HCT116 (cell line): Measurements from ENCODE around the gene MINDY4. TPM values are rescaled to one million over a fixed set of nuclear protein-coding genes. Genes with fewer than 3 reads are reported as not detected.

Experiments
- ATAC-seq: fragments of 200-7000 bp; cut with Tn5 transposase; 2 replicates; pipeline ENCODE4 v1.9.1; 2020; ENCODE audit warnings: mild to moderate bottlenecking, moderate library complexity
- BruUV-seq: library from RNA; stranded (reverse); fragments of 400-500 nt; replicated peaks from 2 replicates; lab custom pipeline; 2021; lab: Mats Ljungman, UMichigan
- CTCF ChIA-PET: fragments of 300-600 bp; sonication (Branson Sonifier 250); formaldehyde crosslinking; loops from one replicate; lab custom pipeline; 2021; ENCODE audit warnings: antibody characterized with exemption; lab: Charles Lee
- POLR2A ChIA-PET: fragments of 300-600, 350-600 bp; sonication (Branson Sonifier 250); formaldehyde crosslinking; loops from one replicate; lab custom pipeline; 2021; ENCODE audit warnings: antibody characterized with exemption; lab: Charles Lee
- RAD21 ChIA-PET, 2 experiments: fragments of 300-600 bp; sonication (Branson Sonifier 250); formaldehyde crosslinking; loops; one replicate each; lab custom pipeline; 2023; ENCODE audit warnings: low total read pairs in 2 of 2; ENCODE audit not compliant: uncharacterized antibody in 2 of 2, unreplicated experiment in 2 of 2, low non-redundant PET in 1 of 2; lab: Charles Lee
- DNase-seq: peaks from one replicate; pipeline ENCODE4 v3.0.0-alpha.2; 2010; ENCODE audit warnings: low read depth, low spot score
- H2AFZ ChIP-seq: fragments of 200-600 bp; shearing (Covaris generic), sonication (generic); 2 replicates; pipeline ENCODE4 v1.6.1; 2017; ENCODE audit warnings: low read depth, mixed run types, mixed read lengths, antibody characterized with exemption, low read length; ENCODE audit not compliant: poor library complexity, severe bottlenecking
- H3K27ac ChIP-seq: 2 replicates; pipeline ENCODE4 v1.5.1; 2012; ENCODE audit warnings: low read depth, low read length
- H3K27me3 ChIP-seq: fragments of 200-600 bp; sonication (generic); 2 replicates; pipeline ENCODE4 v1.6.1; 2016; ENCODE audit warnings: mixed run types, low read length, mixed read lengths; ENCODE audit not compliant: insufficient read depth
- H3K36me3 ChIP-seq, 2 experiments: fragments of 200-500 bp in 1 of 2; fragments of 200-600 bp in 1 of 2; sonication (Bioruptor generic) in 1 of 2; sonication (generic) in 1 of 2; 2 replicates each; pipeline versions ENCODE4 v1.5.1 to v1.6.1; 2014 to 2016; ENCODE audit warnings: low read length in 2 of 2, inconsistent platforms in 1 of 2, mixed read lengths in 1 of 2, mixed run types in 1 of 2; ENCODE audit not compliant: insufficient read depth in 2 of 2, control insufficient read depth in 1 of 2
- H3K4me1 ChIP-seq, 2 experiments: fragments of 200-600 bp in 1 of 2; sonication (generic) in 1 of 2; 2 replicates each; pipeline versions ENCODE4 v1.5.1 to v1.6.1; 2012 to 2017; ENCODE audit warnings: low read length in 2 of 2, inconsistent platforms in 1 of 2, mild to moderate bottlenecking in 1 of 2, mixed read lengths in 1 of 2, mixed run types in 1 of 2, moderate library complexity in 1 of 2; ENCODE audit not compliant: insufficient read depth in 2 of 2, control insufficient read depth in 1 of 2
- H3K4me2 ChIP-seq: fragments of 200-600 bp; sonication (generic); 2 replicates; pipeline ENCODE4 v1.6.1; 2017; ENCODE audit warnings: mixed run types, low read length, mixed read lengths
- H3K4me3 ChIP-seq, 2 experiments: fragments of 200-600 bp in 1 of 2; sonication (generic) in 1 of 2; replicated peaks in 1 of 2; 2 replicates each; pipeline ENCODE4 v1.5.1; 2011 to 2016; ENCODE audit warnings: low read length in 2 of 2, control low read depth in 1 of 2, low read depth in 1 of 2, mild to moderate bottlenecking in 1 of 2, mixed read lengths in 1 of 2, mixed run types in 1 of 2
- H3K79me2 ChIP-seq: fragments of 200-600 bp; sonication (generic); 2 replicates; pipeline ENCODE4 v1.6.1; 2017; ENCODE audit warnings: mild to moderate bottlenecking, mixed run types, low read length, moderate library complexity, mixed read lengths; ENCODE audit not compliant: insufficient read depth
- H3K9ac ChIP-seq: fragments of 200-600 bp; sonication (generic); 2 replicates; pipeline ENCODE4 v1.6.1; 2016; ENCODE audit warnings: low read length, mixed read lengths
- H3K9me2 ChIP-seq: fragments of 200-600 bp; sonication (generic), shearing (Covaris generic); 2 replicates; pipeline ENCODE4 v1.6.1; 2017; ENCODE audit warnings: mixed run types, mild to moderate bottlenecking, moderate library complexity; ENCODE audit not compliant: insufficient read depth
- H3K9me3 ChIP-seq, 2 experiments: fragments of 200-500 bp in 1 of 2; fragments of 200-600 bp in 1 of 2; sonication (Bioruptor generic) in 1 of 2; sonication (generic) in 1 of 2; 2 replicates each; pipeline ENCODE4 v1.6.1; 2014 to 2017; ENCODE audit warnings: low read length in 2 of 2, mixed read lengths in 2 of 2, inconsistent platforms in 1 of 2, low read depth in 1 of 2, mild to moderate bottlenecking in 1 of 2, mixed run types in 1 of 2, moderate library complexity in 1 of 2; ENCODE audit not compliant: control insufficient read depth in 1 of 2, insufficient read depth in 1 of 2
- H4K20me1 ChIP-seq: fragments of 200-600 bp; sonication (generic), shearing (Covaris generic); 2 replicates; pipeline ENCODE4 v1.6.1; 2017; ENCODE audit warnings: mixed run types, mild to moderate bottlenecking, moderate library complexity; ENCODE audit not compliant: insufficient read depth
- ATF3 ChIP-seq: IDR thresholded peaks from 2 replicates; pipeline ENCODE4 v1.6.1; 2012
- CBX3 ChIP-seq: IDR thresholded peaks from 2 replicates; pipeline ENCODE4 v1.6.1; 2012; ENCODE audit warnings: low read depth
- CEBPB ChIP-seq: IDR thresholded peaks from 2 replicates; pipeline ENCODE4 v1.6.1; 2012; ENCODE audit warnings: low read depth
- EGR1 ChIP-seq: IDR thresholded peaks from 2 replicates; pipeline ENCODE4 v1.6.1; 2012; ENCODE audit warnings: low read depth
- ELF1 ChIP-seq: IDR thresholded peaks from 2 replicates; pipeline ENCODE4 v1.6.1; 2012; ENCODE audit warnings: low read depth, borderline replicate concordance
- EZH2 ChIP-seq: fragments of 200-600 bp; sonication (generic); IDR thresholded peaks from 2 replicates; pipeline ENCODE4 v1.6.1; 2017; ENCODE audit warnings: antibody characterized with exemption, mixed run types
- EZH2phosphoT487 ChIP-seq: fragments of 200-600 bp; IDR thresholded peaks from 2 replicates; pipeline ENCODE4 v1.6.1; 2018; ENCODE audit warnings: antibody characterized with exemption, borderline replicate concordance
- FOSL1 ChIP-seq: IDR thresholded peaks from 2 replicates; pipeline ENCODE4 v1.6.1; 2012; ENCODE audit warnings: low read depth
- JUND ChIP-seq: IDR thresholded peaks from 2 replicates; pipeline ENCODE4 v1.6.1; 2012
- MAX ChIP-seq: IDR thresholded peaks from 2 replicates; pipeline ENCODE4 v1.6.1; 2012
- POLR2A ChIP-seq: IDR thresholded peaks from 2 replicates; pipeline ENCODE4 v1.7.0; 2011; ENCODE audit warnings: borderline replicate concordance; ENCODE audit not compliant: insufficient read depth, insufficient read length; ENCODE audit errors: extremely low read depth
- POLR2AphosphoS5 ChIP-seq: IDR thresholded peaks from 2 replicates; pipeline ENCODE4 v1.6.1; 2011; ENCODE audit warnings: mild to moderate bottlenecking, low read depth, low read length, moderate library complexity
- SIN3A ChIP-seq: IDR thresholded peaks from 2 replicates; pipeline ENCODE4 v1.6.1; 2012; ENCODE audit warnings: low read depth
- SP1 ChIP-seq: IDR thresholded peaks from 2 replicates; pipeline ENCODE4 v1.6.1; 2012; ENCODE audit warnings: low read depth
- SRF ChIP-seq: IDR thresholded peaks from 2 replicates; pipeline ENCODE4 v1.6.1; 2012; ENCODE audit warnings: low read depth
- TCF7L2 ChIP-seq: IDR thresholded peaks from 2 replicates; pipeline ENCODE4 v1.7.0; 2011; ENCODE audit warnings: borderline replicate concordance, inconsistent platforms; ENCODE audit not compliant: insufficient read depth, insufficient read length; ENCODE audit errors: extremely low read depth
- ZFX ChIP-seq: fragments of 450-650 bp; IDR thresholded peaks from 2 replicates; pipeline ENCODE4 v1.6.1; 2017
- ZNF274 ChIP-seq: fragments of 200-500 bp; sonication (Bioruptor generic); IDR thresholded peaks from 2 replicates; pipeline ENCODE4 v1.6.1; 2014; ENCODE audit warnings: mild to moderate bottlenecking, low read depth, low read length, inconsistent platforms
- intact Hi-C: fragments of 100-400 bp; cut with micrococcal nuclease; formaldehyde crosslinking; loops from 2 replicates; pipeline ENCODE4 v1.10.0; 2022
- total RNA-seq: library from RNA; stranded (reverse); gene quantifications from one replicate; pipeline ENCODE4 v1.2.1, GENCODE V29; 2021; ENCODE audit not compliant: unreplicated experiment
- TF ChIP-seq, protein P1 (sequence below): IDR thresholded peaks from 2 replicates; pipeline ENCODE4 v1.6.1; 2011; ENCODE audit warnings: mild to moderate bottlenecking, low read length, moderate library complexity; ENCODE audit not compliant: insufficient replicate concordance; ENCODE audit errors: extremely low read depth
- TF ChIP-seq, protein P2 (sequence below), 3 experiments: fragments of 200-600 bp in 1 of 3; sonication (generic) in 1 of 3; IDR thresholded peaks in 2 of 3; conservative IDR thresholded peaks in 1 of 3; 2 replicates each; pipeline ENCODE4 v1.5.1; 2012 to 2017; ENCODE audit warnings: low read depth in 2 of 3, low read length in 2 of 3, antibody characterized with exemption in 1 of 3, borderline replicate concordance in 1 of 3, control low read depth in 1 of 3, mild to moderate bottlenecking in 1 of 3, mixed read lengths in 1 of 3, mixed run types in 1 of 3, moderate library complexity in 1 of 3; ENCODE audit not compliant: insufficient read depth in 1 of 3

The MINDY4 gene
- total RNA-seq, 1 experiment from 2014 or later = 6.1 TPM

- no peak overlapping the region for H3K4me3 ChIP-seq
- H3K4me2 ChIP-seq = no peak overlapping the region
- H3K79me2 ChIP-seq = no peaks in the 10 kb centered on the region
- POLR2A ChIA-PET = no interaction called here
- H3K4me1 ChIP-seq = peaks cover 3 to 12% of the 10 kb centered on the region in 2 experiments; a peak in 2 of 4 replicates
- CTCF ChIA-PET = no interaction called here
- H3K9me2 ChIP-seq = no peaks in the 10 kb centered on the region
- H3K36me3 ChIP-seq = no peaks in the 10 kb centered on the region
- H3K27me3 ChIP-seq = no peaks in the 10 kb centered on the region
- ATAC-seq (no peak), DNase-seq (no peak)
- H2AFZ ChIP-seq = no peak overlapping the region
- BruUV-seq = no TSS peak
- no peak overlapping the region for H3K9ac ChIP-seq
- H3K9me3 ChIP-seq = no peaks in the 10 kb centered on the region
- RAD21 ChIA-PET = no interaction called here
- TF ChIP-seq MAX (no peak), SIN3A (no peak), SRF (no peak), CEBPB (no peak), ZFX (no peak), ZNF274 (no peak), EZH2 (no peak), EZH2phosphoT487 (no peak), ELF1 (no peak), TCF7L2 (no peak), JUND (no peak), POLR2AphosphoS5 (no peak), SP1 (no peak), POLR2A (no peak), FOSL1 (no peak), CBX3 (no peak), EGR1 (no peak), ATF3 (no peak)
- TF ChIP-seq, protein P1, sequence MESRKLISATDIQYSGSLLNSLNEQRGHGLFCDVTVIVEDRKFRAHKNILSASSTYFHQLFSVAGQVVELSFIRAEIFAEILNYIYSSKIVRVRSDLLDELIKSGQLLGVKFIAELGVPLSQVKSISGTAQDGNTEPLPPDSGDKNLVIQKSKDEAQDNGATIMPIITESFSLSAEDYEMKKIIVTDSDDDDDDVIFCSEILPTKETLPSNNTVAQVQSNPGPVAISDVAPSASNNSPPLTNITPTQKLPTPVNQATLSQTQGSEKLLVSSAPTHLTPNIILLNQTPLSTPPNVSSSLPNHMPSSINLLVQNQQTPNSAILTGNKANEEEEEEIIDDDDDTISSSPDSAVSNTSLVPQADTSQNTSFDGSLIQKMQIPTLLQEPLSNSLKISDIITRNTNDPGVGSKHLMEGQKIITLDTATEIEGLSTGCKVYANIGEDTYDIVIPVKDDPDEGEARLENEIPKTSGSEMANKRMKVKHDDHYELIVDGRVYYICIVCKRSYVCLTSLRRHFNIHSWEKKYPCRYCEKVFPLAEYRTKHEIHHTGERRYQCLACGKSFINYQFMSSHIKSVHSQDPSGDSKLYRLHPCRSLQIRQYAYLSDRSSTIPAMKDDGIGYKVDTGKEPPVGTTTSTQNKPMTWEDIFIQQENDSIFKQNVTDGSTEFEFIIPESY = no peak
- TF ChIP-seq, protein P2, sequence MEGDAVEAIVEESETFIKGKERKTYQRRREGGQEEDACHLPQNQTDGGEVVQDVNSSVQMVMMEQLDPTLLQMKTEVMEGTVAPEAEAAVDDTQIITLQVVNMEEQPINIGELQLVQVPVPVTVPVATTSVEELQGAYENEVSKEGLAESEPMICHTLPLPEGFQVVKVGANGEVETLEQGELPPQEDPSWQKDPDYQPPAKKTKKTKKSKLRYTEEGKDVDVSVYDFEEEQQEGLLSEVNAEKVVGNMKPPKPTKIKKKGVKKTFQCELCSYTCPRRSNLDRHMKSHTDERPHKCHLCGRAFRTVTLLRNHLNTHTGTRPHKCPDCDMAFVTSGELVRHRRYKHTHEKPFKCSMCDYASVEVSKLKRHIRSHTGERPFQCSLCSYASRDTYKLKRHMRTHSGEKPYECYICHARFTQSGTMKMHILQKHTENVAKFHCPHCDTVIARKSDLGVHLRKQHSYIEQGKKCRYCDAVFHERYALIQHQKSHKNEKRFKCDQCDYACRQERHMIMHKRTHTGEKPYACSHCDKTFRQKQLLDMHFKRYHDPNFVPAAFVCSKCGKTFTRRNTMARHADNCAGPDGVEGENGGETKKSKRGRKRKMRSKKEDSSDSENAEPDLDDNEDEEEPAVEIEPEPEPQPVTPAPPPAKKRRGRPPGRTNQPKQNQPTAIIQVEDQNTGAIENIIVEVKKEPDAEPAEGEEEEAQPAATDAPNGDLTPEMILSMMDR (IDR thresholded peaks at IDR 0.05 in 2 of 3, conservative IDR thresholded peaks at IDR 0.05 in 1 of 3; ENCODE audit: borderline replicate concordance in 1 of 3, insufficient read depth in 1 of 3, low read depth in 2 of 3, low read length in 2 of 3) = no peak
- H4K20me1 ChIP-seq = no peaks in the 10 kb centered on the region
- H3K27ac ChIP-seq = no peak overlapping the region
- intact Hi-C loops = no loop called here
Measured at GRCh38 chr7:30935569-30935877, 164.3 kb downstream of the MINDY4 start.
